Activated naive CD8-positive, alpha-beta T cell treated with anti-CD3 and anti-CD28 coated beads for 36 hours (primary cell): ENCODE measurements around the gene PCDHGA10. TPM values are rescaled to one million over a fixed set of nuclear protein-coding genes. Genes with fewer than 3 reads are reported as not detected.
A peak's percentile ranks its signal among the peaks of the same experiment; 100 is the strongest.
"Not testable (repeated sequence)": the region's sequence is repeated elsewhere in the genome, so short reads cannot be mapped to it uniquely, and the experiment has no call there.

Experiments used
- DNase-seq: peaks from one replicate; pipeline ENCODE4 v3.0.0; 2021
- H3K27ac Mint-ChIP-seq: one replicate; pipeline ENCODE4 v1.8.0; 2022; ENCODE audit warnings: mild to moderate bottlenecking, moderate library complexity, mixed read lengths
- H3K27me3 Mint-ChIP-seq: one replicate; pipeline ENCODE4 v1.8.0; 2022; ENCODE audit warnings: mild to moderate bottlenecking, mixed read lengths
- H3K36me3 Mint-ChIP-seq: one replicate; pipeline ENCODE4 v1.8.0; 2021; ENCODE audit warnings: mild to moderate bottlenecking, mixed read lengths
- H3K4me1 Mint-ChIP-seq: one replicate; pipeline ENCODE4 v1.8.0; 2021; ENCODE audit warnings: mixed read lengths
- H3K4me3 Mint-ChIP-seq: one replicate; pipeline ENCODE4 v1.8.0; 2022; ENCODE audit warnings: mild to moderate bottlenecking, moderate library complexity, mixed read lengths
- H3K9me3 Mint-ChIP-seq: one replicate; pipeline ENCODE4 v1.8.0; 2022; ENCODE audit warnings: mixed read lengths
- total RNA-seq, 2 experiments: library from RNA; stranded (reverse); gene quantifications; one replicate each; pipeline ENCODE4 v1.2.3, GENCODE V29; 2021

PCDHGA10 gene
- under 1 TPM in 1 of 2 experiments, not detected in 1; 0.06 TPM for total RNA-seq

DNA sequence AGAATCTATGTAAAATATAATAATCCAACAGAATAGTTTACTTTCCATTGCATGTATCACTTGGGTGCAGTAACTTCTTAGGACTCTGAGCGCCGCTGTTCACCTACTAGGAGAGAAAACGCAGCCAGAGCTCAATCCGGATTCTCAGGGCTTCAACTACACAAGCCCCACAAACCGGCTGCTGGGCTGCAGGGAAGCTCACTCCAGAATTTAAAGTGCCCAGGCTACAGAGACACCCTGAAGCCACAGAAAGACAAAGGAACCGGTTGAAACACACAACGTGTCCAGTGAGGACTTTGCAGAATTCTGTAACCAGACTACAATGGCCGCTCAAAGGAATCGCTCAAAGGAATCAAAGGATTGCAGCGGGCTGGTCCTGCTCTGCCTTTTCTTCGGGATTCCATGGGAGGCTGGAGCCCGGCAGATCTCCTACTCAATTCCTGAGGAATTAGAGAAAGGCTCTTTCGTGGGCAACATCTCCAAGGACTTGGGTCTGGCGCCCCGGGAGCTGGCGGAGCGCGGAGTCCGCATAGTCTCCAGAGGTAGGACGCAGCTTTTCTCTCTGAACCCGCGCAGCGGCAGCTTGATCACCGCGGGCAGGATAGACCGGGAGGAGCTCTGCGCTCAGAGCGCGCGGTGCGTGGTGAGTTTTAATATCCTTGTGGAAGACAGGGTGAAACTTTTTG is at the start of gene PCDHGA10:
Gene PCDHGA10, plus strand, starts transcription at position 134 of the 686 bp plus-strand sequence. Its CDS starts 189 bp downstream, at position 323.
- H3K27me3 Mint-ChIP-seq: peaks cover 85% of the 10 kb centered on the region
- DNase-seq: peak; percentile 55
- peaks cover 23% of the 10 kb centered on the region for H3K36me3 Mint-ChIP-seq
- H3K27ac Mint-ChIP-seq: no peak within 1 kb of the TSS
- H3K4me3 Mint-ChIP-seq: peak within 1 kb of the TSS; percentile 77
- H3K9me3 Mint-ChIP-seq: peaks cover 29% of the 10 kb centered on the region
- H3K4me1 Mint-ChIP-seq: peaks cover 6% of the 10 kb centered on the region

DNA sequence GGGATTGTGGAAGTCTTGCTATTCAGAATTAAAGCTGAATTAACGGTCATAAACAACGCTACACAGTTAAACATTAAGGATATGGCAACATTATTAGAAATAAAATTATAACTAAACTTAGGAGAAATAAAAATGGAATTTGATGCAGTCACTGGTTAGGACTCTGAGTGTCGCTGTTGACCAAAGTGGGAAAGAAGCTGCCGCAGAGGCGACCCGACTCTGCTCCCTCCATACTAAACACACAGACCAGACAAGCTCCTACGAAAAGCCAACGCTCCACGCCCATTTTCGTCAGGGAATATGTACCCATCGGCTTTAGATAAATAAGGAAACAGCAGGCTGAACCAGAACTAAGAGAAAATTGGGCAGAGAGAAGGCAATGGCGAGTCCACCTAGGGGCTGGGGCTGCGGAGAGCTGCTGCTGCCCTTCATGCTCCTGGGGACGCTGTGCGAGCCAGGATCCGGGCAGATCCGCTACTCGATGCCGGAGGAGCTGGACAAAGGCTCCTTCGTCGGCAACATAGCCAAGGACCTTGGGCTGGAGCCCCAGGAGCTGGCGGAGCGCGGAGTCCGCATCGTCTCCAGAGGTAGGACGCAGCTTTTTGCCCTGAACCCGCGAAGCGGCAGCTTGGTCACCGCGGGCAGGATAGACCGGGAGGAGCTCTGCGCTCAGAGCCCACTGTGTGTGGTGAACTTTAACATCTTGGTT is 48.7 kb upstream of the PCDHGA10 start, which contains the start of gene PCDHGA5:
Gene PCDHGA5, plus strand, starts transcription at position 211 of the 709 bp plus-strand sequence. Its CDS starts 169 bp downstream, at position 380.
- Mint-ChIP-seq H3K36me3 (peaks cover 37% of the 10 kb centered on the region), H3K27me3 (peaks cover 93% of the 10 kb centered on the region), H3K4me3 (no peak within 1 kb of the TSS), H3K27ac (no peak within 1 kb of the TSS), H3K9me3 (peaks cover 39% of the 10 kb centered on the region), H3K4me1 (peaks cover 5% of the 10 kb centered on the region)
- DNase-seq: no peak

DNA sequence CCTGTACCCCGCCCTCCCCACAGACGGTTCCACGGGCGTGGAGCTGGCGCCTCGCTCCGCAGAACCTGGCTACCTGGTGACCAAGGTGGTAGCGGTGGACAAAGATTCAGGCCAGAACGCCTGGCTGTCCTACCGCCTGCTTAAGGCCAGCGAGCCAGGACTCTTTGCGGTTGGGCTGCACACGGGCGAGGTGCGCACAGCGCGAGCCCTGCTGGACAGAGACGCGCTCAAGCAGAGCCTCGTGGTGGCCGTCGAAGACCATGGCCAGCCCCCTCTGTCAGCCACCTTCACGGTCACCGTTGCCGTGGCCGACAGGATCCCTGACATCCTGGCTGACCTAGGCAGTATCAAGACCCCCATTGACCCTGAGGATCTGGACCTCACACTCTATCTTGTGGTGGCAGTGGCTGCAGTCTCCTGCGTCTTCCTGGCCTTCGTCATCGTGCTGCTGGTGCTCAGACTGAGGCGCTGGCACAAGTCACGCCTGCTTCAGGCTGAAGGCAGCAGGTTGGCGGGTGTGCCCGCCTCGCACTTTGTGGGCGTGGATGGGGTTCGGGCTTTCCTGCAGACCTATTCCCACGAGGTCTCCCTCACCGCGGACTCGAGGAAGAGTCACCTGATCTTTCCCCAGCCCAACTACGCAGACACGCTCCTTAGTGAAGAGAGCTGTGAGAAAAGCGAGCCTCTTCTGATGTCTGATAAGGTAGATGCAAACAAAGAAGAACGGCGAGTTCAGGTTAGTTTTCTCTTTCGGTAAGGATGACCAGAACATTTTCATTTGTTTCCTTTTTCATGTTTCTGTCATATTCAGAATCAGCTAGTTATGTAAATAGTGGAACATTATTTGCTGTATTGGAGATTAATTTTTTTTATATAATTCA is 46.5 kb upstream of the PCDHGA10 start:
- Mint-ChIP-seq H3K27ac (no peak overlapping the region), H3K36me3 (peaks cover 28% of the 10 kb centered on the region), H3K27me3 (peaks cover 92% of the 10 kb centered on the region)

DNA sequence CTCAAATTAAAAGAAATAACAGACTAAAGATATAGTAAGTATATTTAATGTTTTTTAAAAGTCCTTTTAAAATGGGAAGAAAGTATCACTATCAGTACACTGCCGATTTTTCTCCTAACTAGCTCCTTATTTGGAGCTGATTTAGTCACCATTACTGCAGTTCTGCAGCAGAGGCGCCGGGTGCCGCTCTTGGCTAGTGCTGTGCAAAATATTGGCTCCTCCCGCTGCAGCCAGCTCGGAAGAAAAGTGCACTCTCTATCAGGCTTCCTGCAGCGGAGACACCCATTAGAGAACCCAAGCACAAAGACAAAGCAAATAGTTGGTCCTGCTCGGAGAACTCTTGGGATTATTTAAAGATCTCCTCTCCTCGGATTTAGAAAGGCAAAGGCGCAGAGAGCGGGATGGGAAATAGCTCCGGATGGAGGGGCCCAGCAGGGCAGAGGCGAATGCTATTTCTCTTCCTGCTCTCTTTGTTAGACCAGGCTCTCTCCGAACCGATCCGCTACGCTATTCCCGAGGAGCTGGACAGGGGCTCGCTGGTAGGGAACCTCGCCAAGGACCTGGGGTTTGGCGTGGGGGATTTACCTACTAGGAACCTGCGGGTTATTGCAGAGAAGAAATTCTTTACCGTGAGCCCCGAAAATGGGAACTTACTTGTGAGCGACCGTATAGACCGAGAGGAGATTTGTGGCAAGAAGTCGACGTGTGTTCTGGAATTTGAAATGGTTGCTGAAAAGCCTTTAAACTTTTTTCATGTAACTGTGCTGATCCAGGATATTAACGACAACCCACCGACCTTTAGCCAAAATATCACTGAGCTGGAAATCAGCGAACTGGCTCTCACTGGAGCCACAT is 42.6 kb upstream of the PCDHGA10 start, which contains the start of gene PCDHGB3:
Gene PCDHGB3, plus strand, starts transcription at position 249 of the 855 bp plus-strand sequence. Its CDS starts 153 bp downstream, at position 402.
- no peak within 1 kb of the TSS for H3K27ac Mint-ChIP-seq
- peaks cover 4% of the 10 kb centered on the region for H3K4me1 Mint-ChIP-seq
- peaks cover 29% of the 10 kb centered on the region for H3K9me3 Mint-ChIP-seq
- DNase-seq: no peak
- H3K27me3 Mint-ChIP-seq: peaks cover 93% of the 10 kb centered on the region
- H3K36me3 Mint-ChIP-seq: peaks cover 26% of the 10 kb centered on the region
- peak within 1 kb of the TSS; percentile 60 for H3K4me3 Mint-ChIP-seq

More for the DNA sequence above, 46.5 kb upstream of the PCDHGA10 start:
- Mint-ChIP-seq H3K4me1 (peaks cover 4% of the 10 kb centered on the region), H3K9me3 (peaks cover 31% of the 10 kb centered on the region), H3K4me3 (no peak overlapping the region)
- DNase-seq: no peak

DNA sequence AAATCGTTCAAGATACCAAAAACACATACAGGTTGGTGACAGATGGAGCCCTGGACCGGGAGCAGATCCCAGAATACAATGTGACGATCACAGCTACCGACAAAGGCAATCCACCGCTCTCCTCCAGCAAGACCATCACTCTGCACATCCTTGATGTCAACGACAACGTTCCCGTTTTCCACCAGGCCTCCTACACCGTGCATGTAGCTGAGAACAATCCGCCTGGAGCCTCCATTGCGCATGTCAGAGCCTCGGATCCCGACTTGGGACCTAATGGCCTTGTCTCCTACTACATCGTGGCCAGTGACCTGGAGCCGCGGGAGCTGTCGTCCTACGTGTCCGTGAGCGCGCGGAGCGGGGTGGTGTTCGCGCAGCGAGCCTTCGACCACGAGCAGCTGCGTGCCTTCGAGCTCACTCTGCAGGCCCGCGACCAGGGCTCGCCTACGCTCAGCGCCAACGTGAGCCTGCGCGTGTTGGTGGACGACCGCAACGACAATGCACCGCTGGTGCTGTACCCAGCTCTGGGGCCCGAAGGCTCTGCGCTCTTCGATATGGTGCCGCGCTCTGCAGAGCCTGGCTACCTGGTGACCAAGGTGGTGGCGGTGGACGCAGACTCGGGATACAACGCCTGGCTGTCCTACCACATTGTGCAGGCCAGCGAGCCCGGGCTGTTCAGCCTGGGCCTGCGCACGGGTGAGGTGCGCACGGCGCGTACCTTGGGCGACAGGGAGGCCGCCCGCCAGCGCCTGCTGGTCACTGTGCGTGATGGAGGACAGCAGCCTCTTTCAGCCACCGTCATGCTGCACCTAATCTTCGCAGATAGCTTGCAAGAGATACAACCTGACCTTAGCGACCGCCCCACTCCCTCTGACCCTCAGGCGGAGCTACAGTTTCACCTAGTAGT is 41.0 kb upstream of the PCDHGA10 start:
- no peak overlapping the region for H3K4me3 Mint-ChIP-seq
- no peak for DNase-seq
- H3K27ac Mint-ChIP-seq: no peak overlapping the region
- H3K36me3 Mint-ChIP-seq: peaks cover 20% of the 10 kb centered on the region
- peaks cover 90% of the 10 kb centered on the region for H3K27me3 Mint-ChIP-seq
- H3K9me3 Mint-ChIP-seq: peaks cover 32% of the 10 kb centered on the region
- peaks cover 4% of the 10 kb centered on the region for H3K4me1 Mint-ChIP-seq

DNA sequence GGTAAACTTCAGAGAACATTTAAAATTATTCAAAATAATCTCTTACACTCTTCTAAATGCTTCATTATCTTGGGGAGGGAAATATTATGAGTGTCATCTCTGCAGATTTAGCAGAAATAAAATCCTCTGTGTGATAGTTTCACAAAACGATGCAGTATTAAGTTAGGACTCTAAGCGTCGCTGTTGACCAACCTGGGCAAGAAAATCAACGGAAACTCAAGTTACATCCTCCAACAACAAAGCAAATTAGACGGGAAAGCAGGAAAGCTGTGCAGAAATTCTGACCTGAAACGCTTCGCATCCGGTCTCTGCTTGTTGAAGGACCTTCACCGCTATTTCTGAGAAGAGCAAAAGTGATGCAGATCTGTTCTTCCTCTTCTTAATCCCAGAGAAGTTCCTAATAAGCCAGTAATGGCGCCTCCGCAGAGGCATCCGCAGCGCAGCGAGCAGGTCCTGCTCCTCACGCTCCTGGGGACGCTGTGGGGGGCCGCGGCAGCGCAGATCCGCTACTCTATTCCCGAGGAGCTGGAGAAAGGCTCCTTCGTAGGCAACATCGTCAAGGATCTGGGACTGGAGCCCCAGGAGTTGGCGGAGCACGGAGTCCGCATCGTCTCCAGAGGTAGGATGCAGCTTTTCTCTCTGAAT is 39.0 kb upstream of the PCDHGA10 start, which contains the start of gene PCDHGA6:
Gene PCDHGA6, plus strand, starts transcription at position 219 of the 645 bp plus-strand sequence. Its CDS starts 193 bp downstream, at position 412.
- no peak within 1 kb of the TSS for H3K27ac Mint-ChIP-seq
- H3K36me3 Mint-ChIP-seq: peaks cover 25% of the 10 kb centered on the region
- H3K4me1 Mint-ChIP-seq: peaks cover 4% of the 10 kb centered on the region
- peaks cover 37% of the 10 kb centered on the region for H3K9me3 Mint-ChIP-seq
- peaks cover 86% of the 10 kb centered on the region for H3K27me3 Mint-ChIP-seq
- H3K4me3 Mint-ChIP-seq: no peak within 1 kb of the TSS
- no peak for DNase-seq

DNA sequence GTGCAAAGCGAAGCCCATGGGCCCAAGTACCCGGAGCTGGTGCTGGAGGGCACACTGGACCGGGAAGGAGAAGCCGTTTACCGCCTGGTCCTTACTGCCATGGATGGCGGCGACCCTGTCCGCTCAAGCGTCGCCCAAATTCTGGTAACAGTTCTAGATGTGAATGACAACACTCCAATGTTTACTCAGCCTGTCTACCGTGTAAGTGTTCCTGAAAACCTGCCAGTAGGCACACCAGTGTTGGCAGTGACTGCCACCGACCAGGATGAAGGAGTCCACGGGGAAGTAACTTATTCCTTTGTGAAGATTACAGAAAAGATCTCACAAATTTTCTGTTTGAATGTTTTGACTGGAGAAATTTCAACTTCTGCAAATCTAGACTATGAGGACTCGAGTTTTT is 38.2 kb upstream of the PCDHGA10 start:
- no peak overlapping the region for H3K4me3 Mint-ChIP-seq
- peaks cover 25% of the 10 kb centered on the region for H3K36me3 Mint-ChIP-seq
- DNase-seq: no peak
- peaks cover 4% of the 10 kb centered on the region for H3K4me1 Mint-ChIP-seq
- no peak overlapping the region for H3K27ac Mint-ChIP-seq
- H3K27me3 Mint-ChIP-seq: peaks cover 85% of the 10 kb centered on the region
- peaks cover 39% of the 10 kb centered on the region for H3K9me3 Mint-ChIP-seq

DNA sequence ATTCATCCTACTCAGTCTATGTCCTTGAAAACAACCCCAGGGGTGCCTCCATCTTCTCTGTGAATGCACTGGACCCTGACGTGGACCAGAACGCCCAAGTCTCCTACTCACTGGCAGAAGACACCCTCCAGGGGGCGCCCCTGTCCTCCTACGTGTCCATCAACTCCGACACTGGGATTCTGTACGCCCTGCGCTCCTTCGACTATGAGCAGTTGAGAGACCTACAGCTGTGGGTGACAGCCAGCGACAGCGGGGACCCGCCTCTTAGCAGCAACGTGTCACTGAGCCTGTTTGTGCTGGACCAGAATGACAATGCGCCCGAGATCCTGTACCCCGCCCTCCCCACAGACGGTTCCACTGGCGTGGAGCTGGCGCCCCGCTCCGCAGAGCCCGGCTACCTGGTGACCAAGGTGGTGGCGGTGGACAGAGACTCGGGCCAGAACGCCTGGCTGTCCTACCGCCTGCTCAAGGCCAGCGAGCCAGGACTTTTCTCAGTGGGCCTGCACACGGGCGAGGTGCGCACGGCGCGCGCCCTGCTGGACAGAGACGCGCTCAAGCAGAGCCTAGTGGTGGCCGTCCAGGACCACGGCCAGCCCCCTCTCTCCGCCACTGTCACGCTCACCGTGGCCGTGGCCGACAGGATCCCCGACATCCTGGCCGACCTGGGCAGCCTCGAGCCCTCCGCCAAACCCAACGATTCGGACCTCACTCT is 37.2 kb upstream of the PCDHGA10 start:
- not testable (repeated sequence) for H3K4me3 Mint-ChIP-seq, H3K4me1 Mint-ChIP-seq, H3K27ac Mint-ChIP-seq, DNase-seq
- H3K9me3 Mint-ChIP-seq: peaks cover 37% of the 10 kb centered on the region
- H3K27me3 Mint-ChIP-seq: peaks cover 85% of the 10 kb centered on the region
- H3K36me3 Mint-ChIP-seq: peaks cover 23% of the 10 kb centered on the region

DNA sequence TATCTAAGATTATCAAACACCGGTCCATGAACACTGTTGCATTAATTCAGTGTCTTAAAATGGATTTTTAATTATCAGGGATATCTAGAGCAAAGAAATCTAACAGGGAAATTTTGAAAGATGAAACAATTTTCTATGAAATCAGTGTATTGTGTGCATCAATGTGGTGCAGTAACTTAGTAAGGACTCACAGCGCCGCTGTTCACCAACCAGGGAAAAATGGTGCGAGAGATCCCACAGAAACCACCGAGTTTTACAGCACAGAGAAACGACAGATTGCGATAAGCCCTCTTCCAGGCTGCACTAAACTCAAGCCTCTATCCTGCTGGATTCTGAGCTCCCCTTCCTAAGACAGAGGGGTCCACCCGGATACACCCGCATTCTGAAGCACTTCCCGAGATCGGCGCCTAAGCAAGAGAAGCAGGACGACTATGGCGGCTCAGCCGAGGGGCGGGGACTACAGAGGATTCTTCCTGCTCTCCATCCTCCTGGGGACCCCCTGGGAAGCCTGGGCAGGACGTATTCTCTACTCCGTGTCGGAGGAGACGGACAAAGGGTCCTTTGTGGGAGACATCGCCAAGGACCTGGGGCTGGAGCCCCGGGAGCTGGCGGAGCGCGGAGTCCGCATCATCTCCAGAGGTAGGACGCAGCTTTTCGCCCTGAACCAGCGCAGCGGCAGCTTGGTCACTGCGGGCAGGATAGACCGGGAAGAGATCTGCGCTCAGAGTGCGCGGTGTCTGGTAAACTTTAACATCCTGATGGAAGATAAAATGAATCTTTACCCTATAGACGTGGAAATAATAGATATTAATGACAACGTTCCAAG is 30.1 kb upstream of the PCDHGA10 start, which contains the start of gene PCDHGA7:
Gene PCDHGA7, plus strand, starts transcription at position 274 of the 826 bp plus-strand sequence. Its CDS starts 158 bp downstream, at position 432.
- no peak for DNase-seq
- peak within 1 kb of the TSS; percentile 59 for H3K4me3 Mint-ChIP-seq
- peaks cover 88% of the 10 kb centered on the region for H3K27me3 Mint-ChIP-seq
- H3K9me3 Mint-ChIP-seq: peaks cover 35% of the 10 kb centered on the region
- peaks cover 2% of the 10 kb centered on the region for H3K36me3 Mint-ChIP-seq
- H3K4me1 Mint-ChIP-seq: peaks cover 2% of the 10 kb centered on the region
- no peak within 1 kb of the TSS for H3K27ac Mint-ChIP-seq

DNA sequence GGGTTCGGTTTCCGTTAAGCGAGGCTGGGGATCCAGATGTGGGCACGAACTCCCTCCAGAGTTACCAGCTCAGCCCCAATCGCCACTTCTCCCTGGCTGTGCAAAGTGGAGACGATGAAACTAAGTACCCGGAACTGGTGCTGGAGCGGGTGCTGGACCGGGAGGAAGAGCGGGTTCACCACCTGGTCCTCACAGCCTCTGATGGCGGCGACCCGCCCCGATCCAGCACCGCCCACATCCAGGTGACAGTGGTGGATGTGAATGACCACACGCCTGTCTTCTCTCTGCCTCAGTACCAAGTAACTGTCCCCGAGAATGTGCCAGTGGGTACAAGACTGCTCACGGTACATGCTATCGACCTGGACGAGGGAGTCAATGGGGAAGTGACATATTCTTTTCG is 29.4 kb upstream of the PCDHGA10 start:
- Mint-ChIP-seq H3K27ac (no peak overlapping the region), H3K36me3 (peaks cover 4% of the 10 kb centered on the region), H3K4me1 (peaks cover 2% of the 10 kb centered on the region), H3K4me3 (no peak overlapping the region), H3K27me3 (peaks cover 86% of the 10 kb centered on the region), H3K9me3 (peaks cover 38% of the 10 kb centered on the region)
- no peak for DNase-seq

DNA sequence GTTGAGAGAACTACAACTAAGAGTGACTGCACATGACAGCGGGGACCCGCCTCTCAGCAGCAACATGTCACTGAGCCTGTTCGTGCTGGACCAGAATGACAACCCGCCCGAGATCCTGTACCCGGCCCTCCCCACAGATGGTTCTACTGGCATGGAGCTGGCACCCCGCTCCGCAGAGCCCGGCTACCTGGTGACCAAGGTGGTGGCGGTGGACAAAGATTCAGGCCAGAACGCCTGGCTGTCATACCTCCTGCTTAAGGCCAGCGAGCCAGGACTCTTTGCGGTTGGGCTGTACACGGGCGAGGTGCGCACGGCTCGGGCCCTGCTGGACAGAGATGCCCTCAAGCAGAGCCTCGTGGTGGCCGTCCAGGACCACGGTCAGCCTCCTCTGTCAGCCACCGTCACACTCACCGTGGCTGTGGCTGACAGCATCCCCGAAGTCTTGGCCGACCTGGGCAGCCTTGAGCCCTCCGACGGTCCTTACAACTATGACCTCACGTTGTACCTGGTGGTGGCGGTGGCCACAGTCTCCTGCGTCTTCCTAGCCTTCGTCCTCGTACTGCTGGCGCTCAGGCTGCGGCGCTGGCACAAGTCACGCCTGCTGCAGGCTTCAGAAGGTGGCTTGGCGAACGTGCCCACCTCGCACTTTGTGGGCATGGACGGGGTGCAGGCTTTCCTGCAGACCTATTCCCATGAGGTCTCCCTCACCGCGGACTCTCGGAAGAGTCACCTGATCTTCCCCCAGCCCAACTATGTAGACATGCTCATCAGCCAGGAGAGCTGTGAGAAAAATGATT is 28.1 kb upstream of the PCDHGA10 start:
- peaks cover 2% of the 10 kb centered on the region for H3K4me1 Mint-ChIP-seq
- H3K4me3 Mint-ChIP-seq: no peak overlapping the region
- DNase-seq: no peak
- peaks cover 89% of the 10 kb centered on the region for H3K27me3 Mint-ChIP-seq
- H3K9me3 Mint-ChIP-seq: peaks cover 41% of the 10 kb centered on the region
- H3K36me3 Mint-ChIP-seq: peaks cover 13% of the 10 kb centered on the region
- no peak overlapping the region for H3K27ac Mint-ChIP-seq
